Measurements from ENCODE around the gene EXOSC6.
"Not testable (repeated sequence)": the region's sequence is repeated elsewhere in the genome, so short reads cannot be mapped to it uniquely, and the experiment has no call there.

EXOSC6 gene

DNA sequence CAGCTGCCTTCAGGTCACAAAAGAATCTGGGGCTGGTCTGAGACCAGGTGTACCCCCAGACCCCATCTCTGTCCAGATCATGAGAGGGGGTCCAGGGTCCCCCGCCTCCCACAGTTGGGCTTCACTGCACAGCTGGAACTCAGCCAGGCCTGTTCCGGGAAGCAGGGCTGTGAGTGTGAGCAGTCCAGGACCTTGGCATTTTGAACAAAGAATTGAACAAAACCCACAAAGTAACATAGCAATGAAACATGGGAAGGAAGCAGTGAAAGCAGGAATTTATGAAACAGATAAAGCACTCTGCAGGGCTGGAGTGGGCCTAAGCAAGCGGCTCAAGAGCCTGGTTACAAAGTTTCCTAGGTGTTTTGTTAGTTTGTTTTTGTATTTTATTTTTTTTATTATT, 53.1 kb downstream of the EXOSC6 start:
- DNase-seq (ENCODE audit: low spot score) = not testable (repeated sequence)

DNA sequence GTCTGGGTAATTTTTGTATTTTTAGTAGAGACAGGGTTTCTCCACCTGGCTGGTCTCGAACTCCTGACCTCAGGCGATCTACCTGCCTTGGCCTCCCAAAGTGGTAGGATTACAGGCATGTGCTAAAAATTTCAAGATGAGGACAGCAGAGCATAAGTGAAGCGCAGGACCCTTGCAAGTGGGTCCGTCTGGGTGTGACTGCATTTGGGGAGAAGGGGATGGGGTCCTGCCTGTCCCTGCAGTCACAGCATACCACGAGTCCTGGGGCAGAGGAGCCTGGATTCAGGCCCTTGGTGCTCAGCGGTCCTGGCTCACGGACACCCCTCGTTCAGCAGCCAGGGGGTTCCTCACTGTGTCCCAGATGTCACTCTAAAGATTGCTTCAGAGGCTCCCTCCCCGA, 53.5 kb downstream of the EXOSC6 start:
- not testable (repeated sequence) for DNase-seq (ENCODE audit: low spot score)

DNA sequence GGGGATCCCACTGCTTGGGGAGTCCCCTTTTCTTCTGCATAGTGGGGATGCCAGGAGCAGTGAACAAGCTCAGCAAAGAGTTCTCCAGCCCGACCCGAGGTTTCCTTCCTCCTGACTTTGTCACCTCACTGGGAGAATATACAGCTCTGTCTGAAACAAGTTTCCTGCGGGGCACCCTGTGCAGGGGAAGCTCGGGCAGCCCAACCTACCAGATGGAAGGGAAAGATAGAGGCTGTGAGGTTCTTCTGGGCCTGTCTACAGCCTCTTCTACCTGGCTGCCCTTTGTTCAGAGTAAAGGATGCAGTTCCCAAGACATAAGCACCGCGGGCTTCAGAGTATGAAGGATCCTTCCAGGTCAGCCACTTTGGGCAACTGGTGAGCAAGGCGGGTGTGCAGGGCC, 54.1 kb downstream of the EXOSC6 start:
- DNase-seq (ENCODE audit: low spot score) = not testable (repeated sequence)
